SW 1271 (cell line): ENCODE measurements around the gene C16orf92.
"Not testable (repeated sequence)": the region's sequence is repeated elsewhere in the genome, so short reads cannot be mapped to it uniquely, and the experiment has no call there.

Experiments
- DNase-seq, 2 experiments: peaks; one replicate each; lab custom pipeline; 2025; lab: John Stamatoyannopoulos, UW

Gene C16orf92

GRCh38 chr16:30027588-30028437 is 4.8 kb downstream of the C16orf92 start:
- no peak for DNase-seq

- DNase-seq: no peak
Measured at GRCh38 chr16:30028438-30029076, 5.6 kb downstream of the C16orf92 start.

GRCh38 chr16:30030011-30030685 is 7.2 kb downstream of the C16orf92 start:
- no peak for DNase-seq

- DNase-seq: no peak
Measured at GRCh38 chr16:30030841-30031413, 7.9 kb downstream of the C16orf92 start, which contains the start of gene TLCD3B. TSS of gene TLCD3B (minus strand) at chr16:30031271. CDS start at chr16:30030527, 744 bp downstream.

- DNase-seq: no peak
Measured at GRCh38 chr16:30031477-30031918, 8.5 kb downstream of the C16orf92 start.

GRCh38 chr16:30032083-30032819 is 9.3 kb downstream of the C16orf92 start:
- DNase-seq: peak; percentile 57 to 69

- no peak for DNase-seq
Measured at GRCh38 chr16:30033270-30033669, 10.3 kb downstream of the C16orf92 start.

- no peak for DNase-seq
Measured at GRCh38 chr16:30040221-30040620, 17.2 kb downstream of the C16orf92 start.

GRCh38 chr16:30040690-30041089 is 17.7 kb downstream of the C16orf92 start:
- not testable (repeated sequence) for DNase-seq

- peak in 1 of 2 experiments; percentile 37 for DNase-seq
Measured at GRCh38 chr16:30041841-30042240, 18.8 kb downstream of the C16orf92 start.

GRCh38 chr16:30046178-30046577 is 23.2 kb downstream of the C16orf92 start:
- no peak for DNase-seq

- no peak for DNase-seq
Measured at GRCh38 chr16:30046588-30046987, 23.6 kb downstream of the C16orf92 start.

- no peak for DNase-seq
Measured at GRCh38 chr16:30049871-30050270, 26.9 kb downstream of the C16orf92 start.

GRCh38 chr16:30051518-30051917 is 28.5 kb downstream of the C16orf92 start:
- peak; percentile 48 to 64 for DNase-seq

GRCh38 chr16:30052671-30053372 is 29.8 kb downstream of the C16orf92 start:
- peak; percentile 88 to 94 for DNase-seq

GRCh38 chr16:30053376-30054015 is 30.5 kb downstream of the C16orf92 start:
- peak in 1 of 2 experiments; percentile 70 for DNase-seq

GRCh38 chr16:30054451-30054850 is 31.5 kb downstream of the C16orf92 start:
- peak in 1 of 2 experiments; percentile 19 for DNase-seq

GRCh38 chr16:30054959-30055553 is 32.1 kb downstream of the C16orf92 start:
- peak in 1 of 2 experiments; percentile 43 for DNase-seq

GRCh38 chr16:30060346-30060745 is 37.3 kb downstream of the C16orf92 start:
- DNase-seq: no peak
